Neuronal stem cell (in vitro differentiated cells): ENCODE results near the gene CCDC201.
A peak's percentile ranks its signal among the peaks of the same experiment; 100 is the strongest.

ENCODE experiments used
- DNase-seq: peaks from one replicate; pipeline ENCODE4 v3.0.0-alpha.2; 2013; ENCODE audit warnings: low spot score
- H2AFZ ChIP-seq: one replicate; pipeline ENCODE4 v1.6.1; 2013; ENCODE audit warnings: mild to moderate bottlenecking, low read length, inconsistent platforms
- H2AK5ac ChIP-seq: 2 replicates; pipeline ENCODE4 v1.6.1; 2013; ENCODE audit warnings: low read depth, mild to moderate bottlenecking, inconsistent platforms, low read length, moderate library complexity, mixed read lengths
- H2BK120ac ChIP-seq: 2 replicates; pipeline ENCODE4 v1.6.1; 2013; ENCODE audit warnings: low read depth, mild to moderate bottlenecking, inconsistent platforms, low read length, moderate library complexity, mixed read lengths
- H2BK12ac ChIP-seq: one replicate; pipeline ENCODE4 v1.6.1; 2013; ENCODE audit warnings: low read length, inconsistent platforms
- H2BK15ac ChIP-seq: 2 replicates; pipeline ENCODE4 v1.6.1; 2013; ENCODE audit warnings: mild to moderate bottlenecking, low read length, inconsistent platforms, mixed read lengths
- H2BK5ac ChIP-seq: one replicate; pipeline ENCODE4 v1.6.1; 2013; ENCODE audit warnings: inconsistent platforms, mild to moderate bottlenecking, low read length, moderate library complexity
- H3K14ac ChIP-seq: one replicate; pipeline ENCODE4 v1.6.1; 2013; ENCODE audit warnings: low read length, inconsistent platforms
- H3K18ac ChIP-seq: 2 replicates; pipeline ENCODE4 v1.6.1; 2013; ENCODE audit warnings: low read length, inconsistent platforms
- H3K23ac ChIP-seq: 2 replicates; pipeline ENCODE4 v1.6.1; 2013; ENCODE audit warnings: low read depth, mild to moderate bottlenecking, mixed read lengths, low read length, inconsistent platforms; ENCODE audit not compliant: poor library complexity
- H3K27ac ChIP-seq: replicated peaks from 3 replicates; pipeline ENCODE4 v1.5.1; 2013; ENCODE audit warnings: low read length, inconsistent platforms
- H3K27me3 ChIP-seq, 3 experiments: 2 replicates each; pipeline ENCODE4 v1.6.1; 2013; ENCODE audit warnings: low read length in 3 of 3, mild to moderate bottlenecking in 2 of 3, inconsistent platforms in 1 of 3, low read depth in 1 of 3, mixed read lengths in 1 of 3, moderate library complexity in 1 of 3; ENCODE audit not compliant: control insufficient read depth in 3 of 3, insufficient read depth in 3 of 3
- H3K36me3 ChIP-seq, 2 donors: replicated peaks in 1 of 2; 2 replicates each; pipeline ENCODE4 v1.6.1; 2013; ENCODE audit warnings: low read length in 2 of 2; ENCODE audit not compliant: control insufficient read depth in 2 of 2, insufficient read depth in 2 of 2
- H3K4ac ChIP-seq: 2 replicates; pipeline ENCODE4 v1.6.1; 2013; ENCODE audit warnings: inconsistent platforms, mild to moderate bottlenecking, low read length, moderate library complexity
- H3K4me1 ChIP-seq, 2 donors: 1 replicate in 1 of 2; 2 replicates in 1 of 2; pipeline ENCODE4 v1.6.1; 2013; ENCODE audit warnings: low read length in 2 of 2, low read depth in 1 of 2; ENCODE audit not compliant: control insufficient read depth in 2 of 2, insufficient read depth in 1 of 2
- H3K4me2 ChIP-seq: one replicate; pipeline ENCODE4 v1.6.1; 2013; ENCODE audit warnings: mild to moderate bottlenecking, low read length, inconsistent platforms; ENCODE audit not compliant: insufficient read depth, poor library complexity, severe bottlenecking
- H3K4me3 ChIP-seq, 2 donors: 2 replicates each; pipeline ENCODE4 v1.5.1; 2013; ENCODE audit warnings: low read length in 2 of 2, mild to moderate bottlenecking in 2 of 2, inconsistent platforms in 1 of 2, moderate library complexity in 1 of 2
- H3K79me1 ChIP-seq: one replicate; pipeline ENCODE4 v1.6.1; 2013; ENCODE audit warnings: low read depth, mild to moderate bottlenecking, inconsistent platforms, low read length, moderate library complexity
- H3K9ac ChIP-seq: one replicate; pipeline ENCODE4 v1.6.1; 2013; ENCODE audit warnings: mild to moderate bottlenecking, low read depth, low read length, inconsistent platforms; ENCODE audit not compliant: poor library complexity
- H3K9me3 ChIP-seq, 2 donors: replicated peaks in 1 of 2; 2 replicates each; pipeline versions ENCODE3 to v1.6.1; 2013; ENCODE audit warnings: low read length in 2 of 2, mild to moderate bottlenecking in 2 of 2, inconsistent platforms in 1 of 2, low read depth in 1 of 2, mixed read lengths in 1 of 2, moderate library complexity in 1 of 2; ENCODE audit not compliant: control insufficient read depth in 2 of 2, insufficient read depth in 1 of 2
- H4K8ac ChIP-seq: one replicate; pipeline ENCODE4 v1.6.1; 2013; ENCODE audit warnings: low read depth, mild to moderate bottlenecking, inconsistent platforms, low read length, moderate library complexity
- H4K91ac ChIP-seq: one replicate; pipeline ENCODE4 v1.6.1; 2013; ENCODE audit warnings: low read length, low read depth, mild to moderate bottlenecking, inconsistent platforms; ENCODE audit not compliant: poor library complexity
- WGBS, 2 donors: extraction: QIAGEN DNeasy Blood & Tissue Kit; methylation state at CpG; one replicate each; pipeline ENCODE4 v1.1.7; 2013; ENCODE audit warnings: missing lambda C conversion rate in 2 of 2, mixed read lengths in 1 of 2; ENCODE audit not compliant: insufficient read length in 2 of 2, insufficient replicate concordance in 1 of 2; ENCODE audit errors: extremely low coverage in 2 of 2; 5-methylcytosine and 5-hydroxymethylcytosine counted together

The CCDC201 gene

GRCh38 chr7:45889367-45890067 is 16.6 kb upstream of the CCDC201 start:
- Histone ChIP-seq H3K23ac (peak overlapping the region; percentile 6), H3K18ac (no peak overlapping the region), H3K79me1 (no peaks in the 10 kb centered on the region), H2BK12ac (no peak overlapping the region), H4K91ac (no peak overlapping the region), H3K4me2 (no peak overlapping the region), H3K4me3 (no peak overlapping the region), H2AFZ (peak overlapping the region; percentile 87), H3K4ac (no peak overlapping the region), H3K4me1 (peaks cover 3 to 6% of the 10 kb centered on the region in 2 donors), H3K27me3 (peaks cover 0 to 87% (median 33%) of the 10 kb centered on the region in 3 experiments), H3K14ac (no peak overlapping the region), H3K36me3 (no peaks in the 10 kb centered on the region), H4K8ac (no peak overlapping the region), H2BK15ac (no peak overlapping the region), H2AK5ac (no peak overlapping the region), H2BK5ac (no peak overlapping the region), H3K9ac (no peak overlapping the region), H2BK120ac (no peak overlapping the region), H3K9me3 (peaks cover 0 to 2% of the 10 kb centered on the region in 2 donors), H3K27ac (no peak overlapping the region)
- WGBS, 2 donors: no CpG with 5 or more reads among the region's 8 CpGs
- no peak for DNase-seq

DNA sequence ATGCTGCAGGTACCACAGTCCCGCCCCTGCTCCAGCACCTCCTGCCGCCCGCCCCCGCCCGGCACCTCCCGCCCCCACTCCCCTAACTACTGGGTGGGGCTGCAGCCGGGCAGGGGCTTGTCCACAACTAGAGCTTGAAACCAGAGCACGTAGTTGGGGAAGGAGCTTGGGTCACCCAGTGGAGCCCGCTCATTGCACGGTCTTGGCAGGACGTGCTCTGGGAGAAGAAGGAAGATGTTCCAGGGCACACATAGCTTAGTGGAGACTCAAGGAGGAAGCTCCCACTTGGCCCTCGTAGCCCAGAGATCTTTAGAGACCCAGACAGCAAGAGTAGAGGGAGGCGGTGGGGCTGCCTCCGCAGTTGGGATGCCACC is 16.1 kb upstream of the CCDC201 start:
- Histone ChIP-seq H2BK120ac (no peak overlapping the region), H3K4me3 (peak overlapping the region in 1 of 2 donors; percentile 80), H2AFZ (peak overlapping the region; percentile 87), H3K18ac (no peak overlapping the region), H4K91ac (no peak overlapping the region), H3K23ac (peak overlapping the region; percentile 6), H3K27me3 (peaks cover 0 to 87% (median 33%) of the 10 kb centered on the region in 3 experiments), H4K8ac (no peak overlapping the region), H3K79me1 (no peaks in the 10 kb centered on the region), H3K14ac (no peak overlapping the region), H2BK15ac (no peak overlapping the region), H3K9ac (no peak overlapping the region), H2AK5ac (no peak overlapping the region), H3K4me1 (peaks cover 3 to 6% of the 10 kb centered on the region in 2 donors), H3K36me3 (no peaks in the 10 kb centered on the region), H3K4ac (no peak overlapping the region), H3K27ac (no peak overlapping the region), H2BK5ac (no peak overlapping the region), H3K4me2 (peak overlapping the region; percentile 91), H3K9me3 (peaks cover 0 to 2% of the 10 kb centered on the region in 2 donors), H2BK12ac (no peak overlapping the region)
- no CpG with 5 or more reads among the region's 14 CpGs for WGBS, 2 donors
- DNase-seq: no peak

- Histone ChIP-seq H2BK120ac (no peak within 1 kb of the TSS), H3K4me3 (peak within 1 kb of the TSS; percentile 34 to 80), H4K91ac (no peak within 1 kb of the TSS), H3K27ac (no peak within 1 kb of the TSS), H3K27me3 (peaks cover 0 to 83% (median 33%) of the 10 kb centered on the region in 3 experiments), H2BK5ac (no peak within 1 kb of the TSS), H3K14ac (peak within 1 kb of the TSS; percentile 27), H3K4me1 (peaks cover 3 to 6% of the 10 kb centered on the region in 2 donors), H3K79me1 (no peaks in the 10 kb centered on the region), H2AK5ac (no peak within 1 kb of the TSS), H3K9ac (peak within 1 kb of the TSS; percentile 85), H3K36me3 (no peaks in the 10 kb centered on the region), H3K18ac (peak within 1 kb of the TSS; percentile 53), H2BK15ac (peak within 1 kb of the TSS; percentile 24), H3K23ac (peak within 1 kb of the TSS; percentile 59), H3K9me3 (peaks cover 0 to 2% of the 10 kb centered on the region in 2 donors), H2AFZ (peak within 1 kb of the TSS; percentile 87), H2BK12ac (no peak within 1 kb of the TSS), H4K8ac (no peak within 1 kb of the TSS), H3K4ac (no peak within 1 kb of the TSS), H3K4me2 (peak within 1 kb of the TSS; percentile 91)
- WGBS, 2 donors: no CpG with 5 or more reads among the region's 73 CpGs
- DNase-seq: peak; percentile 20
Measured at GRCh38 chr7:45888185-45888992, 15.5 kb upstream of the CCDC201 start, which contains the start of gene IGFBP1. Gene IGFBP1, plus strand, starts transcription at chr7:45888488. Its CDS starts 165 bp downstream, at chr7:45888653.
